Measurements from ENCODE around the gene EFNB3. TPM values are rescaled to one million over a fixed set of nuclear protein-coding genes. Genes with fewer than 3 reads are reported as not detected.

The EFNB3 gene
- total RNA-seq, 1 experiment from 2014 or later: 0.07 TPM

DNA sequence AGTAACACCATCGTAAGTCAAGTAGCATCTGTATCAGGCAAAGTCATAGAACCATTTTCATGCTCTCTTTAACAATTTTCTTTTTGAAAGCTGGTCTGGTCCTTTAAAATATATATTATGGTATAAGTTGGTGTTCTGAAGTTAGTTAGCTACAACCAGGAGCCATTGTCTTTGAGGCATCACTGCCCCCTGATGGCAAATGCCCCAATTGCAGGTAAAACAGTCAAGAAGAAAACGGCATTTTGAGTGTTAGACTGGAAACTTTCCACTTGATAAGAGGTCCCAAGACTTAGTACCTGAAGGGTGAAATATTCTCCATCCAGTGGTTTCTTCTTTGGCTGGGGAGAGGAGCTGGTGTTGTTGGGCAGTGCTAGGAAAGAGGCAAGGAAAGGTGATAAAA lies 31.8 kb upstream of the EFNB3 start (continued):
- no peak for TF ChIP-seq ZNF274 (IDR thresholded peaks at IDR 0.05; ENCODE audit: low read depth, low read length)

DNA sequence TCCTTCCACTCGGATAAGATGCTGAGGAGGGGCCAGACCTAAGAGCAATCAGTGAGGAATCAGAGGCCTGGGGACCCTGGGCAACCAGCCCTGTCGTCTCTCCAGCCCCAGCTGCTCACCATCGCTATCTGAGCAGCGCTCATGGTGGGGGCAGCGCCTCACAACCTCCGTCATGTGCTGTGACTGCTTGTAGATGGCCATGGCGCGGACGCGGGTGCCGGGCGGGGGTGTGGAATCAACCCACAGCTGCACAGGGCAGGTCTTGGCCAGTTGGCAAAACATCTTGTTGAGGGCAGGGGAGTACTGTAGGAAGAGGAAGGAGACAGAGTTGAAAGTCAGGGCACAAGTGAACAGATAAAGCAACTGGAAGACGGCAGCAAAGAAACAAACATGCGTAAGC lies 30.1 kb upstream of the EFNB3 start:
- CTCF ChIA-PET: interaction anchor here (1.0 kb wide), 1 partner anchor 42 kb away, joined by 3 read pairs; no protein-coding TSS in a partner anchor
- POLR2A ChIA-PET: no interaction called here

More for the DNA sequence above, 30.1 kb upstream of the EFNB3 start:
- intact Hi-C loops (cut with micrococcal nuclease): no loop called here
- Histone ChIP-seq H4K20me1 (ENCODE audit: insufficient read depth) (no peaks in the 10 kb centered on the region), H3K9me3 (ENCODE audit: control insufficient read depth in 1 of 2, insufficient read depth in 1 of 2, low read depth in 1 of 2, low read length in 2 of 2) (peaks cover 0 to 5% of the 10 kb centered on the region in 2 experiments; a peak in 1 of 4 replicates), H3K27ac (ENCODE audit: low read depth, low read length) (no peak overlapping the region), H2AFZ (ENCODE audit: low read depth, low read length, poor library complexity, severe bottlenecking) (no peak overlapping the region), H3K4me3 (replicated peaks in 1 of 2; ENCODE audit: low read depth in 1 of 2, low read length in 2 of 2) (no peak overlapping the region), H3K4me1 (ENCODE audit: control insufficient read depth in 1 of 2, insufficient read depth in 2 of 2, low read length in 2 of 2) (no peaks in the 10 kb centered on the region), H3K36me3 (ENCODE audit: control insufficient read depth in 1 of 2, insufficient read depth in 2 of 2, low read length in 2 of 2) (peaks cover 19 to 24% of the 10 kb centered on the region in 2 experiments), H3K27me3 (ENCODE audit: insufficient read depth, low read length) (no peaks in the 10 kb centered on the region), H3K9ac (ENCODE audit: low read length) (no peak overlapping the region), H3K79me2 (ENCODE audit: insufficient read depth, low read length) (peaks cover 4% of the 10 kb centered on the region; the same call in 1 of the 2 replicates), H3K4me2 (ENCODE audit: low read length) (no peak overlapping the region), H3K9me2 (ENCODE audit: insufficient read depth) (no peaks in the 10 kb centered on the region)
- no peak for TF ChIP-seq POLR2A (IDR thresholded peaks at IDR 0.05; ENCODE audit: borderline replicate concordance, extremely low read depth, insufficient read depth, insufficient read length)
- no peak for TF ChIP-seq RAD21 (IDR thresholded peaks at IDR 0.05; ENCODE audit: low read depth)
- TF ChIP-seq, protein P1, sequence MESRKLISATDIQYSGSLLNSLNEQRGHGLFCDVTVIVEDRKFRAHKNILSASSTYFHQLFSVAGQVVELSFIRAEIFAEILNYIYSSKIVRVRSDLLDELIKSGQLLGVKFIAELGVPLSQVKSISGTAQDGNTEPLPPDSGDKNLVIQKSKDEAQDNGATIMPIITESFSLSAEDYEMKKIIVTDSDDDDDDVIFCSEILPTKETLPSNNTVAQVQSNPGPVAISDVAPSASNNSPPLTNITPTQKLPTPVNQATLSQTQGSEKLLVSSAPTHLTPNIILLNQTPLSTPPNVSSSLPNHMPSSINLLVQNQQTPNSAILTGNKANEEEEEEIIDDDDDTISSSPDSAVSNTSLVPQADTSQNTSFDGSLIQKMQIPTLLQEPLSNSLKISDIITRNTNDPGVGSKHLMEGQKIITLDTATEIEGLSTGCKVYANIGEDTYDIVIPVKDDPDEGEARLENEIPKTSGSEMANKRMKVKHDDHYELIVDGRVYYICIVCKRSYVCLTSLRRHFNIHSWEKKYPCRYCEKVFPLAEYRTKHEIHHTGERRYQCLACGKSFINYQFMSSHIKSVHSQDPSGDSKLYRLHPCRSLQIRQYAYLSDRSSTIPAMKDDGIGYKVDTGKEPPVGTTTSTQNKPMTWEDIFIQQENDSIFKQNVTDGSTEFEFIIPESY (IDR thresholded peaks at IDR 0.05; ENCODE audit: extremely low read depth, insufficient replicate concordance, low read length): no peak
- no peak for TF ChIP-seq POLR2AphosphoS5 (IDR thresholded peaks at IDR 0.05; ENCODE audit: low read depth, low read length)
- TF ChIP-seq EZH2 (IDR thresholded peaks at IDR 0.05): no peak
- TF ChIP-seq, protein P2, sequence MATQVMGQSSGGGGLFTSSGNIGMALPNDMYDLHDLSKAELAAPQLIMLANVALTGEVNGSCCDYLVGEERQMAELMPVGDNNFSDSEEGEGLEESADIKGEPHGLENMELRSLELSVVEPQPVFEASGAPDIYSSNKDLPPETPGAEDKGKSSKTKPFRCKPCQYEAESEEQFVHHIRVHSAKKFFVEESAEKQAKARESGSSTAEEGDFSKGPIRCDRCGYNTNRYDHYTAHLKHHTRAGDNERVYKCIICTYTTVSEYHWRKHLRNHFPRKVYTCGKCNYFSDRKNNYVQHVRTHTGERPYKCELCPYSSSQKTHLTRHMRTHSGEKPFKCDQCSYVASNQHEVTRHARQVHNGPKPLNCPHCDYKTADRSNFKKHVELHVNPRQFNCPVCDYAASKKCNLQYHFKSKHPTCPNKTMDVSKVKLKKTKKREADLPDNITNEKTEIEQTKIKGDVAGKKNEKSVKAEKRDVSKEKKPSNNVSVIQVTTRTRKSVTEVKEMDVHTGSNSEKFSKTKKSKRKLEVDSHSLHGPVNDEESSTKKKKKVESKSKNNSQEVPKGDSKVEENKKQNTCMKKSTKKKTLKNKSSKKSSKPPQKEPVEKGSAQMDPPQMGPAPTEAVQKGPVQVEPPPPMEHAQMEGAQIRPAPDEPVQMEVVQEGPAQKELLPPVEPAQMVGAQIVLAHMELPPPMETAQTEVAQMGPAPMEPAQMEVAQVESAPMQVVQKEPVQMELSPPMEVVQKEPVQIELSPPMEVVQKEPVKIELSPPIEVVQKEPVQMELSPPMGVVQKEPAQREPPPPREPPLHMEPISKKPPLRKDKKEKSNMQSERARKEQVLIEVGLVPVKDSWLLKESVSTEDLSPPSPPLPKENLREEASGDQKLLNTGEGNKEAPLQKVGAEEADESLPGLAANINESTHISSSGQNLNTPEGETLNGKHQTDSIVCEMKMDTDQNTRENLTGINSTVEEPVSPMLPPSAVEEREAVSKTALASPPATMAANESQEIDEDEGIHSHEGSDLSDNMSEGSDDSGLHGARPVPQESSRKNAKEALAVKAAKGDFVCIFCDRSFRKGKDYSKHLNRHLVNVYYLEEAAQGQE (IDR thresholded peaks at IDR 0.05; ENCODE audit: low read depth): no peak
- TF ChIP-seq CEBPB (IDR thresholded peaks at IDR 0.05; ENCODE audit: low read depth): no peak
- no peak for TF ChIP-seq ELF1 (IDR thresholded peaks at IDR 0.05; ENCODE audit: borderline replicate concordance, low read depth)
- TF ChIP-seq TCF7L2 (IDR thresholded peaks at IDR 0.05; ENCODE audit: borderline replicate concordance, extremely low read depth, insufficient read depth, insufficient read length): no peak
- TF ChIP-seq EGR1 (IDR thresholded peaks at IDR 0.05; ENCODE audit: low read depth): no peak
- TF ChIP-seq, protein P3, sequence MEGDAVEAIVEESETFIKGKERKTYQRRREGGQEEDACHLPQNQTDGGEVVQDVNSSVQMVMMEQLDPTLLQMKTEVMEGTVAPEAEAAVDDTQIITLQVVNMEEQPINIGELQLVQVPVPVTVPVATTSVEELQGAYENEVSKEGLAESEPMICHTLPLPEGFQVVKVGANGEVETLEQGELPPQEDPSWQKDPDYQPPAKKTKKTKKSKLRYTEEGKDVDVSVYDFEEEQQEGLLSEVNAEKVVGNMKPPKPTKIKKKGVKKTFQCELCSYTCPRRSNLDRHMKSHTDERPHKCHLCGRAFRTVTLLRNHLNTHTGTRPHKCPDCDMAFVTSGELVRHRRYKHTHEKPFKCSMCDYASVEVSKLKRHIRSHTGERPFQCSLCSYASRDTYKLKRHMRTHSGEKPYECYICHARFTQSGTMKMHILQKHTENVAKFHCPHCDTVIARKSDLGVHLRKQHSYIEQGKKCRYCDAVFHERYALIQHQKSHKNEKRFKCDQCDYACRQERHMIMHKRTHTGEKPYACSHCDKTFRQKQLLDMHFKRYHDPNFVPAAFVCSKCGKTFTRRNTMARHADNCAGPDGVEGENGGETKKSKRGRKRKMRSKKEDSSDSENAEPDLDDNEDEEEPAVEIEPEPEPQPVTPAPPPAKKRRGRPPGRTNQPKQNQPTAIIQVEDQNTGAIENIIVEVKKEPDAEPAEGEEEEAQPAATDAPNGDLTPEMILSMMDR (IDR thresholded peaks at IDR 0.05 in 2 of 3, conservative IDR thresholded peaks at IDR 0.05 in 1 of 3; ENCODE audit: borderline replicate concordance in 1 of 3, insufficient read depth in 1 of 3, low read depth in 2 of 3, low read length in 2 of 3): no peak
- TF ChIP-seq, protein P4, sequence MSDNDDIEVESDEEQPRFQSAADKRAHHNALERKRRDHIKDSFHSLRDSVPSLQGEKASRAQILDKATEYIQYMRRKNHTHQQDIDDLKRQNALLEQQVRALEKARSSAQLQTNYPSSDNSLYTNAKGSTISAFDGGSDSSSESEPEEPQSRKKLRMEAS (IDR thresholded peaks at IDR 0.05): no peak
- DNase-seq (ENCODE audit: low read depth, low spot score): no peak
- BruUV-seq (replicated peaks): no TSS peak
- no peak for ATAC-seq
- RAD21 ChIA-PET (ENCODE audit: low non-redundant PET in 1 of 2, low total read pairs in 2 of 2, uncharacterized antibody in 2 of 2, unreplicated experiment in 2 of 2): interaction anchor here in 1 of 2 experiments (0.6 kb wide), 1 partner anchor 11 kb away, joined by 3 read pairs; no protein-coding TSS in a partner anchor

Measured in HCT116 (cell line).